CD4-positive, alpha-beta T cell treated with Interleukin-12 subunit alpha and Interleukin-12 subunit beta, for 1 hour (primary cell): ENCODE measurements around the gene TBX10.
"Not testable (repeated sequence)": the region's sequence is repeated elsewhere in the genome, so short reads cannot be mapped to it uniquely, and the experiment has no call there.

Source experiments
- DNase-seq: peaks from one replicate; pipeline ENCODE4 v3.0.0-alpha.2; 2020

TBX10 gene

DNA sequence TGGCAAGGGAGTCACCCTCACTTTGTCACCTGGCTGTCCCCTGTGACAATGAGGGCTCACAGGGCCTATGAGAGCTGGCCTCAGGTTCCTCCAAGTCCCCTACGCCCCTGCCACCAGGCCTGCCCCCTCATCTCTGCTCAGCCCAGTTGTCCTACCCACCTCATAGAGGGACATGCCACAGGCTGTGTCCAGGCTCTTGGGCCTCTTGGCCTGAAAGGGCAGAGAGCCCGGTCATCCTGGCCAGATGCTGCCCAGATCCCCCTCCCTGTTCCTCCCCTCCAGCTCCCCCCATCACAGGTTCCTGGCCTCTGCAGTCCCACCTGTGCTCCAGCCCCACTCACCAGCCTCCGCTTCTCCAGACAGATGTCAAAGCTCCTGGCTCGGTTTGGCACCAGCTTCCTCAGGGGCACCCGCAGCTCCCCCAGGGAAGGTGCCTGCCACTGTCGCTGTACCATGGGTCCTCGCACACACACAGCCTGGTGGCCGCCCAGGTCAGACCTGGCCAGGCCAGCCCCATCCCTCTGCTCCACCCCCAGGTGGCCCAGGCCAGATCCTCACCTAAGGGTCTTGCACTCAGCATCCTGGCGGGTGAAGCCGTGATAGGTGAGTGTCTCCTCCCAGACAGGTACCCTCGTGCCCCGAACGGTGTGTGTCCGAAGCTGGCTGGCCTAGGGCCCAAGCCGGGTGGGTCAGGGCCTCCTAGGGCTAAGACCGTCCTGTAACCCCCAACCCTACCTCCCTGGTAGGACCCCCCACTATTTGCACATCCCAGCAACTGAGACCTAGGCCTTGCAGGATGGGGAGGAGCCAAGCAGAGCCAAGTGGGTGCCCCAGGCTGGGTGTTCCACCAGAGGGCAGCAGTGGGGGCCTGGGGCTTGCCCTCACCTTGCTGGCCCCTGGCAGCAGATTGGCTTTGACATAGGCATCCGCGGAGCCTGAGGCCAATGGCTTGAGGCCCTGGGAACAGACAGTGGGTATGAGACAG lies 24.5 kb downstream of the TBX10 start:
- DNase-seq = peak; percentile 63

DNA sequence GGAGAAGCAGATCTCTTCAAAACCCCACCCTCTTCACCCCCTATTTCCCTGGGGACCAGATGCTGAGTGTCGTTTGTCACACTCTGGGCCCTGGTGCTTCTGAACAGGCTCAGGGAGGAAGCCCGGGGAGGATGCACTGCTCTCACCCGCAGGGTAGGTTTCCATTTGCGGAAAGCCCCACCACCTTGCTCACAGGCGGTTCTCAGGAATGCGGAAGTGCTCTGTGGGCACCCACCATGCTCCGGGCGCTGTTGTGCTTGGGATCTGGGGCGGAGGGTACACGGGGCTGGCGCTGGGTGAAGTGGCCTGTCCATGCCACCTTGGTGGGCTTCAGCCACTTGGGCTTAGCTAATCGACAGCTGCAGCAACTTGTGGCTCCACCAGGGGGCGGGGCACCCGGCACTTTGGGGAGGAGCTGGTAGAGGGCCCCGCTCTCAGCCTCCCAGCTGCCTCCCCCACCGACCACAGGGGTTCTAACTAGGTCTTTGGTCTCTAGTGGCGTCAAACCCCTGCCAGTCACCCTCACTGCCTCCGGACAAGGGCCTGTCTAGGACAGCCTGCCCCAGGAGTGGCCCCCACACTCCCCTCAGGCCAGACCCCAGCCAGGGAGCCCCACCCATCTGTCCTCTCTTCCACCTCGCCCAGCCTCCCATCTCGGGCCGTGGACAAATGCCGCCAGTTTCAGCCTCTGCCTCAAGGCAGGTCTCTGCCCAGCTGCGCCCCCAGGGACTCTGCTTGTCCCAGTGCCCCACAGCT lies 25.4 kb downstream of the TBX10 start:
- peak; percentile 89 for DNase-seq

DNA sequence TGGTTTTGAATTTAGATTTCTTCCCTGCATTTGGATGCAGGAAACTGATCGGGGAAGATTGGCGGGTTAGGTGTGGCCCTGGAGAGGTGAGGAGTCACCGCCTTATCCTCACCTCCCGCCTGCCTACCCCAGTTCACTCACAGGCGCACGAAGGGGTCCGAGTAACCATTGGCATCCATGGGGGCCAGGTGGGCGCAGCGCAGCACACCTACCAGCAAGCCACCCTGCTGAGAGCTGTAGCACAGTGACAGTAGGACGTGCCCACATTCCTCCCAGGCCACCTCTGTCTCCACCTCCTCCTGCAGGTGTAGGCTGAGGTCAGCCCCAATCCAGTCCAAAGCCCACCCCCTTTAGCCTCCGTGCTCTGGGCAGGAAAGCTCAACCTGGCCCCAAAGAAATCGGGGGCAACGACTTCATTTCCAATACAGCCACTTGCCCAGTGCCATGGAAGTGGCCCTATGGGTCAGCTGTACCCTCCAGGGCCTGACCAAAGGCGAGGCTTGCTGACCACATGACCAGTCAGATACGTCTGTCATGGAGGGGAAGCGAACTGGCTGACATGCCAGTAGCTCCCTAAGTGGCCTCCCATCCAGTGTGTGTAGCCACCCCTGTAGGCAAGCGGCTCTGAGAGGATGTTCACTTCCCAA lies 26.1 kb downstream of the TBX10 start:
- no peak for DNase-seq

DNA sequence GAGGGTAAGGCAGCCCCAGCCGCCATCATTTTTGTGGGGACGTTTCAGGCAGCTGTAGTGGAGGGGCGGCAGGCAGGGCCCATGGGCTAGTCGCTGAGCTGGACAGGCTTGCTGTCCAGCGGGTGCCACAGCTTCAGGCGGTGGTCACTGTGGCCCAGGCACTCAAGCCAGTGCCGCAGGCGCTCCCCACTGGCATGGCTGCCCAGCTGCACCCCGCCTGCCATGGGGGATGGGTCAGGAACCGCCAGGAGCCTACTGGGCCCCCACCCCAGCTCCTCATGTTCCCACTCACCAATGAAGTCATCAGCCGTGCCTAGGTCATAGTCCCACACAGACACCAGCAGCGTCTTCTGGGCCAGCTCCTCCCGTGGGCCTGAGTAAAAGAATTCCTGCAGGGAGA lies 26.8 kb downstream of the TBX10 start:
- no peak for DNase-seq

DNA sequence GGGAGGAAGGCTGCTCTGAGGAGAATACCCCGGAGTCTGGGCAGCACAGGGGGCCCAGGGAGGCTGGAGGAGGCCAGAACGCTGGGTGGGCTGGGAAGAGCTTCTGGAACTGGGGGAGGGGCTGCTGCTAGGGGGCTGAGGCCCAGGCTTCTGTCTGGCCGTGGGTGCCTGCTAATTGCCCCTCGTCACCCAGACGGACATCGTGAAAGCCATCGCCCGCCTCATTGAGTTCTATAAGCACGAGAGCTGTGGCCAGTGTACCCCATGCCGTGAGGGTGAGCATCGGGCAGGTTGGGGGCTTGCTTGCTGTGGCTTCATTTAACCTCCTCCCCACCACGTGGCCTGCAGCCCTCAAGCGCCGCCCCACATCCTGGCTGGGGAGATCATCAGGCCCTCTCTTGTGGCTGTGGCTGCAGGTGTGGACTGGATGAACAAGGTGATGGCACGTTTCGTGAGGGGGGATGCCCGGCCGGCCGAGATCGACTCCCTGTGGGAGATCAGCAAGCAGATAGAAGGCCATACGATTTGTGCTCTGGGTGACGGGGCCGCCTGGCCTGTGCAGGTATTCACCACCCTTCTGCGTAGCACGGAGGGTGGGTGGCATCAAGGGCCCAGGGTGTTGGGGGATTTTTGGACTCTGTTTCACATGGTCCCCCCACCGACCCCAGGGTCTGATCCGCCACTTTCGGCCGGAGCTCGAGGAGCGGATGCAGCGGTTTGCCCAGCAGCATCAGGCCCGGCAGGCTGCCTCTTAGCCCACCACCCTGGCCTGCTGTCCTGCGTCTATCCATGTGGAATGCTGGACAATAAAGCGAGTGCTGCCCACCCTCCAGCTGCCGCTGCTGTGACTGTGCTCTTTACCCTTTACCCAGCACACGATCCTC lies 27.6 kb downstream of the TBX10 start:
- DNase-seq = no peak

DNA sequence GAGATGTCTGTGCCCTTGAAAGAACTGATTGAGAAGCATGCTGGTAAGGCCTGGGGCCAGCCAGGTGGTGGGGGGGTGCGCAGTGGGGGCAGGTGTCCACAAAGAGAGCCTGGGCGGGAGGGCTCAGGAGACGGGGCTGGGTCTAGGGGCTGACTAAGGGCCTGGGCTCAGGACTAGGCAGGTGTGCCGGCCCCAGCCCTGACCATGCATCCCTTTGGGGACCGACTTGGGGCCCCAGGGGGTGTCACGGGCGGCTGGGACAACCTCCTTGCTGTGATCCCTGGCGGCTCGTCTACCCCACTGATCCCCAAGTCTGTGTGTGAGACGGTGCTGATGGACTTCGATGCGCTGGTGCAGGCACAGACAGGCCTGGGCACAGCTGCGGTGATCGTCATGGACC lies 28.4 kb downstream of the TBX10 start:
- DNase-seq = no peak

DNA sequence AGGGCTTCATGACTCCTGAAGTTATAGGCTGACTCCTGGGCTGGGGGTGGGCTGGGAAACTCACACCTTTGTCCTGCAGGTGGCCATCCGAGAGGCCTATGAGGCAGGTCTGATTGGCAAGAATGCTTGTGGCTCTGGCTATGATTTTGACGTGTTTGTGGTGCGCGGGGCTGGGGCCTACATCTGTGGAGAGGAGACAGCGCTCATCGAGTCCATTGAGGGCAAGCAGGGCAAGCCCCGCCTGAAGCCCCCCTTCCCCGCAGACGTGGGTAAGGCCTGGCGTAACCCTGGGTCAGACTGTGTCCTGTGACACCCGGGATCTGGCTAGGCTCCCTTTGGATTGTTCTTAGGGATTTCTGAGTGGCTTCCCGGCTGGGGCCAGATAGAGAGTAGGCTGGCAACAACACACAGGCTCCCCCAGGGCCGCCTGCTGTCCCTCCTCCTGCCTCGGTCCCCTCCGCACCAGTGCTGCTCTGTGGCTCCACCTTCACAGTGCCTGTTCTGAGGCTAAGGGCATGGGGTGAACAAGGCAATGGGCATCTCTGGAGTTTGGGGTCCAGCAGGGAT lies 29.2 kb downstream of the TBX10 start:
- no peak for DNase-seq

DNA sequence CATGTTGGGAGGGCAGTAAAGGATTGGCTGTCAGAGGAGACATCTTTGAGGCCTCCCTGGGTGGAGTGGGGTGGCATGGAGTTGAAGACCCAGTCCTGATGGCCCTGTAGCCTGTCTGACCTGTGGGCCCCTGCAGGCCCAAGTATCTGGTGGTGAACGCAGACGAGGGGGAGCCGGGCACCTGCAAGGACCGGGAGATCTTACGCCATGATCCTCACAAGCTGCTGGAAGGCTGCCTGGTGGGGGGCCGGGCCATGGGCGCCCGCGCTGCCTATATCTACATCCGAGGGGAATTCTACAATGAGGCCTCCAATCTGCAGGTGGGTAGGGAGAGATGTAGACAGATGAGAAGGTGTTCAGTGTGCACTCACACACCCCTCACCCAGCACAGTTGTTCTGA lies 30.2 kb downstream of the TBX10 start:
- DNase-seq = no peak

DNA sequence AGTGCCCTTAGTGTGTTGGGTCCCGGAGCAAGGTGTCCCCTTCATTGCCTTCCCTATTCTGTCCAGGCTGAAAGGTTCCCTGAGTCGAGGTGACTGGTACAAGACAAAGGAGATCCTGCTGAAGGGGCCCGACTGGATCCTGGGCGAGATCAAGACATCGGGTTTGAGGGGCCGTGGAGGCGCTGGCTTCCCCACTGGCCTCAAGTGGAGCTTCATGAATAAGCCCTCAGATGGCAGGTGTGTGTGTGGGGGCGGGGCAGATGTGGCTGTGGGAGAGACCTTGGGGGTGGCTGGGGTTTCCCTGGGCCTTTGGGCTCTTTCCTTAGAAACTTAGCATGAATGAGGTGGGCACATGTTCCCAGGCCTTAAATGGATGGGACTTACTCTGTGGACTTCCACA lies 31.1 kb downstream of the TBX10 start:
- no peak for DNase-seq

DNA sequence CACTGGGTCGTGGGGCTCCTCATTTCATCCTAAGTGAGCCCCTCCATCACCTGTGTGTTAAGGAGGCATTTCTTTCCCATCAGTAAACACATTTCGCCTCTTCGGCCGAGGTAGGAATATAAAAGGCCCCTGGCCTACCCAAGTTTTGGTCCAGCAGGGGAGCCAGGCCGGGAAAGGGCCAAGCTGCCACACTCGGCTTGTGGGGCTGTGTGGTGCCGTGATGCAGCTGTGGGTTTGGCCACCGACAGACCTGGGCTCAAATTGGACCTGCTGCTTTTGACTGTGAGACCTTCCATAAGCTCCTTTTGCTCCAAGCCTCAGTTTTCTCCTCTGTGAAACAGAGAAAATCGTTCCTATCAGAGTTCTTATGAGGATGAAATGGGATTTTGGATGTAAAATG lies 32.1 kb downstream of the TBX10 start:
- no peak for DNase-seq

DNA sequence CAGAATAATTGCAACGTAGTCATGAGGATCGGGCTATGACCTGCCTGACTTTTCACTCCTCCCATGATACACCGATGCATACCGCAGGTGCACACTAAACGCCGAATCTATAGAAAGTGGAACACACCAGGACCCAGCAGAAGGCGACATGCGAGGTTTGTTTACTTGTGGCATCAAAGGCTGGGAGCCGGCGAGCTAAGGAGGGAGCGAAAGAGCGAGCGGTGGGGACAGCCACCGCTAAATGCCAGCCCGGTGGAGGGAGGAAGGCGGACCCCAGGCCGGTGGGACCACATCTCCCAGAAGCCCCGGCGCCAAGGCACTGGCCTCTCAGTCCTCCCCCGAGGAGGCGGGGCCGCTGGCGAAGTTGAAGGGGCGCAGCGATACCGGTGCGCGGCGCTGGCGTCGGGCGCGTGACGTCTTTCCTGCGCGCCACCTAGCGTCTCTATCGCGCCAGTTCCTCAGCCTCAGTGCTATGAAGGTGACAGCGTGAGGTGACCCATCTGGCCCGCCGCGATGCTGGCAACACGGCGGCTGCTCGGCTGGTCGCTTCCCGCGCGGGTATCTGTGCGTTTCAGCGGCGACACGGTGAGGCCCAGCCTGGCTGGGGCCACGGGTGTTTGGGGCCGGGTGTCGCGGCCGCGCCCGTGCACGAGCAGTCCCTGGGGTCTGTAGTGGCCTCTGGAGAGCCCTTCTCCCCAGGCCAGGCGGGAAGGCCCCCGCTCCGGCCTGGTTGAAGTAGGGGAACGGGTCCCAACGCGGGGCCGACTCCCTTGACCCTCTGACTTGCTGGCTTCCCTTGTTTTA lies 32.9 kb downstream of the TBX10 start, which contains the start of gene NDUFV1:
TSS of gene NDUFV1 (plus strand) at position 445 of the 804 bp plus-strand sequence. CDS start at position 514, 69 bp downstream.
- peak; percentile 96 for DNase-seq

DNA sequence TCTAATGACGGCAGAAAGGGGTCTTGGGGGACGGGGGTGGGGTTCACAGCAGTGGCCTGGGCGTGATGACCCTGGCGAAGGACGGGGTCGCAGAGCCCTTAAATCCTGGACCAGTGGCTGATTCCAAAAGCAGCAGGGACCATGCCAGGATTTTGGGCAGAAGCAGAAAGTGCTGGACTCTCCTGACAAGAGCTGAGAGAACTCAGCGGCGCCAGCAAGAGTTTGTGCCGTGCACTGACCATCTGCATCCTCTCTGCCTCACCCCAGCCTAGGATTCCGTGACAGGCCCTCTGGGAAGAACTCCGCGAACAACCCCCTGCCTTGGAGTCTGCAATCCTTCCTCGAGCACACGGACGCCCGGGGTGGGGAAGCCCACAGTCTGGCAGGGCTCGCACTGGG lies 33.5 kb downstream of the TBX10 start:
- DNase-seq = no peak

DNA sequence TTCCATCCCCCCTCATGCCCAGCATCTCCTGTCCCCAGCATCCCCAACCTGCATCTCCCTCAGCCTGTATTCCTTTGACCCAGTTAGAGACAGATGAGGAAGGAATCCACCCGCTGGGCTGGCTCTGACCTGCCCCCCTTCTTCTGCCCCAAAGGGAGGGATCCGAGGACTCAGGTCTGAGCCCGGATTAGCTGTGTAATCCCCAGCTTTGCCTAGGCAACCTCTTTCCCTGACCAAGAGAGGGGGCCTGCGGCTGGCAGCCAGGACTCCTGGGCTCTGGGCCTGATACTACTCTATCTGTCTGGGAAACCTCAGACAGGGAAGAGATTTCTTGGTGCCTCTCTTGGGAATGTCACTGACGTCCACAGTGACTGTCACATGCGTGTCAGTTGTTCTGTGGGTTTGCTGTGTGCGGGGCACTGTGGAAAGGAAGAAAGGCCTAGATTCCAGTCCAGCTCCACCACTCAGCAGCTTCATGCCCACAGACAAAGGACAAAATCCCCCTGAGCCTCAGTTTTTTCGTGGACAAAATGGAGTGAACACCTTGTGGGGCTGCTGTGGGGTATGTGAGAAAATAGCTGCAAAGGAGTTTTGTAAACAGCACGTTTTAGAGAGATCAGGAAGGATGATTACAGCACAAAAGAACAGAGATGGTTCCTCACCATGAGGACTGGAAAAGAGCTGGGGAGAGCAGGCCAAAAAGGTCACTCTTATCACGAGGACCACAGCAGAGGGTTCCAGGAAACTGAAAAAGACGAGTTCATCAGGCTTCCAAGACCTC lies 34.1 kb downstream of the TBX10 start:
- DNase-seq = no peak

DNA sequence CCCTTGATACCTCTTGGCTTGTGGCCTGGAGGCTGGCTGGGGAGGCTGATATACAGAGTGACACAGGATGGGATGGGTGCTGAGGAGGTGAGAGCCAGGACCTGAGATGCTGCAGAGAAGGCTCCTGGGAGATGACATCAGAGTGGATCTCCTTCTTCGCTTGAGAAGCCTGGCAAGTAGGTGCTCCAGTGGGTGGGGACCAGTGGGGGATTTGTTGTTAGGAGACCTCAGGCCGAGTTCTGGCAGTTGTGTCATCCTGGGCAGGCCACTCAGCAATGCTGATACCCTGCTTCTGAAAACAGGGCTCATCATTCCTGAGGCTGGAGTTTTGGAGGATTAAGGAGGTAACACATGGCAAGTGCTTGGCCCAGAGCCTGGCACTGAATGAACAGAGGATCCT lies 34.7 kb downstream of the TBX10 start:
- DNase-seq = no peak

DNA sequence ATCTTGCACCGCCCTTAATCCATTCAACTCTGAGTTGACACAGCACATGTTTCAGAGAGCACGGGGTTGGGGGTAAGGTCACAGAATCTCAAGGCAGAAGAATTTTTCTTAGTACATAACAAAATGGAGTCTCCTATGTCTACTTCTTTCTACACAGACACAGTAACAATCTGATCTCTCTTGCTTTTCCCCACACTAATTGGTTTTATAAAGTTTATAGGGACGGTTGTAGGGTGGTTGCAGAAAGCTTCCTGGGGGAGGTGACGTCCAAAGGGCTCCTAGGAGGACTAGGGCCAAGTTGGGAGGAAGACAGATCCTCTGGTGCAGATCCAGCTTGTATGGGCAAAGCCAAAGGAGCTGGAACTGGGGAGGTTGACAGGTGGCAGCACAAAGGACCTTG lies 35.4 kb downstream of the TBX10 start:
- DNase-seq = not testable (repeated sequence)

DNA sequence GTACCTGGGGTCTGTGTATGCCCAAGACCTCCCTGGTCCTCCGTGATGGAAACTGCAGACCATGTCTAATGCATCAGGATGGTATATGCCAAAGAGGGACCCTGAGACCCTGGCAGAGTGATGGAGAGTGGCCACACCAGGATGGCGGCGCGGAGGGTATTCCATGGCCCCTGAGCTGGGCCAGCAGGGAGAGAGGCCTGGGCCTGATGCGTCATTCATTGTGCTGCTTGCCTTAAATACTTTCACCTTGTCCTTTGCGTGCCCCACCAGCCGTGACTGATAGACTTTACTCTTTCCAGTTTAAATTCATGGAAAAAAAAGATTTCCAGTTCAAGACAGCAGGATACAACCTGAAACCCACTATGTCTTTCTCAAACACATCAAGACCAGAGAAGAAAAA lies 38.5 kb downstream of the TBX10 start:
- no peak for DNase-seq

DNA sequence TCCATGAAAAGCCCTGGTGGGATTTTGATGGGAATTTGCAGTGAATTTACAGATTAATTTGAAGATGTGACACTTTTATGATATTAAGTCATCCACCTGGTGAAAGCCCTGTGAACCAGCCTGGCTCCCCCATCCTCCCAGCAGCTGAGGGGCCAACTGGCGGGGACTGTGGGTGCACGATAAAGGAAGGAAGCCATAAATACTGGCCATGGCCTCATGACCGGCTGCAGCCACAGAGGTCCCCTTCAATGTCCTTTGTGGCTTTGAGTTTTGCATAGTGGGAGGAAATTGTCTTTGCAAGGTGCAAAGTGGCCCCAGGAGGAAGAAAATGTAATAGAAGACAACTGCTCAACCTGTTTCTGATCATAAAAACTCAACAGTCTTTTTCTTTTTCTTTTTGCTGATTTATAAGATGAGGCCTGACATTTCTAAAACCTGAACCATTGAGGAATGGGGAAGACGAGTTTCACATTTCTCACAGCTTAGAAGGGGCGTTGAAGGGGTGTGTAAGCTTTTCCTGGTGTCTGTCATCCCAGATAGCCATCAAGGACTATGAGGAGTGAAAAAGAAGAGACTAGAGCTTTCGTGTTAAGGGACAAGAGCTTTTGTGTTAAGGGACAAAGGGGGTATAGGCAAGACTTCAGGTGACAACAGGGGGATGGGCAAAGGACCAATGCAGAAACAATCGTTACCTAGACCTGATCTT lies 39.1 kb downstream of the TBX10 start:
- no peak for DNase-seq

DNA sequence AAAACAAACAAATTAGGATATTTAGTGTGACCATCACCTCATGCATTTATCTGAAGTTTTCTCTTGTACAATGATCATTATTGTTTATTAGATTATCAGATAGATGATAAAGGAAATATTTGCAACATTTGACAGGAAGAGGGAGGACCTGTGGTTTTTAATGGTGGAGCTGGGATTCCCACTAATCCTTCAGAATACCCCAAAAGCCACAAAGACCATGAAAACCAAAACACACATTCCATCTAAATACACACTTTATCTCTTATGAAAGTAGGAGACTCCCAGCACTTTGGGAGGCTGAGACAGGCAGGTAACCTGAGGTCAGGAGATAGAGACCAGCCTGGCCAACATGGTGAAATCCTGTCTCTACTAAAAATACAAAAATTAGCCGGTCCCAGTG lies 40.4 kb downstream of the TBX10 start:
- DNase-seq = no peak

DNA sequence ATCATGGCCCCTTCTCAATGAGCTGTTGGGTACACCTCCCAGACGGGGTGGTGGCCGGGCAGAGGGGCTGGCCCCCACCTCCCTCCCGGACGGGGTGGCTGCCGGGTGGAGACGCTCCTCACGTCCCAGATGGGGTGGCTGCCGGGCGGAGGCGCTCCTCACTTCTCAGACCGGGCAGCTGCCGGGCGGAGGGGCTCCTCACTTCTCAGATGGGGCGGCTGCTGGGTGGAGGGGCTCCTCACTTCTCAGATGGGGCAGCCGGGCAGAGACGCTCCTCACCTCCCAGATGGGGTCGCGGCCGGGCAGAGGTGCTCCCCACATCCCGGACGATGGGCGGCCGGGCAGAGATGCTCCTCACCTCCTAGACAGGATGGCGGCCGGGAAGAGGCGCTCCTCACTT lies 41.6 kb downstream of the TBX10 start:
- DNase-seq = not testable (repeated sequence)

DNA sequence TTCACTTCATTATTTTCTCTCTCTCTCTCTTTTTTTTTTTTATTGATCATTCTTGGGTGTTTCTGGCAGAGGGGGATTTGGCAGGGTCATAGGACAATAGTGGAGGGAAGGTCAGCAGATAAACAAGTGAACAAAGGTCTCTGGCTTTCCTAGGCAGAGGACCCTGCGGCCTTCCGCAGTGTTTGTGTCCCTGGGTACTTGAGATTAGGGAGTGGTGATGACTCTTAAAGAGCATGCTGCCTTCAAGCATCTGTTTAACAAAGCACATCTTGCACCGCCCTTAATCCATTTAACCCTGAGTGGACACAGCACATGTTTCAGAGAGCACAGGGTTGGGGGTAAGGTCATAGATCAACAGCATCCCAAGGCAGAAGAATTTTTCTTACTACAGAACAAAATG lies 42.1 kb downstream of the TBX10 start:
- DNase-seq = not testable (repeated sequence)
